ENCODE measurements around the gene TRMT2B. TPM values are rescaled to one million over a fixed set of nuclear protein-coding genes. Genes with fewer than 3 reads are reported as not detected.

The TRMT2B gene
- total and polyA plus RNA-seq, 9 donors = 8.8 to 18.1 (median 14.9) TPM

DNA sequence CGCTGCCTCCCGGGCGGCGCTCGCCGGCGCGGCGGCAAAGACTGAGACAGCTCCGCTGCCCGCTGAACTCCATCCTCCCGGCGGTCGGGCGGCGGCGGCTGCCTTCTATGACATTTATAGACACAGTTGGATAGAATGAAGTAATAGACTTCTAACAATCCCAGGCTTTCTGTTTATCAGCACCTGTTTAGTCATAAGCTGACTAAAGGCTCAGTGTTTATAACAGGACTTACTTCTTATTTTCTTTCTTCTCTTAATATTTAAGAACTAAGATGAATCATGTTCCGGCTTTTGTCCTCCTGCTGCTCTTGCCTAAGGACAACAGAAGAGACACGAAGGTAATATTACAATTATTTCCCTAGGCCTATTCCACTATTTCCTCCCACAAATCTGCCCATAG is 78.5 kb downstream of the TRMT2B start:
- Histone ChIP-seq H3K27me3 (no peaks in the 10 kb centered on the region), H3K4me3 (no peak overlapping the region), H3K9me3 (no peaks in the 10 kb centered on the region), H3K36me3 (no peaks in the 10 kb centered on the region), H3K27ac (no peak overlapping the region), H3K4me1 (ENCODE audit: insufficient read depth) (no peaks in the 10 kb centered on the region)
- DNase-seq = no peak
- WGBS, 3 donors = 95 to 97% (median 96%) methylated on average over 14 to 19 of the region's 19 CpGs
- TF ChIP-seq, protein P1, sequence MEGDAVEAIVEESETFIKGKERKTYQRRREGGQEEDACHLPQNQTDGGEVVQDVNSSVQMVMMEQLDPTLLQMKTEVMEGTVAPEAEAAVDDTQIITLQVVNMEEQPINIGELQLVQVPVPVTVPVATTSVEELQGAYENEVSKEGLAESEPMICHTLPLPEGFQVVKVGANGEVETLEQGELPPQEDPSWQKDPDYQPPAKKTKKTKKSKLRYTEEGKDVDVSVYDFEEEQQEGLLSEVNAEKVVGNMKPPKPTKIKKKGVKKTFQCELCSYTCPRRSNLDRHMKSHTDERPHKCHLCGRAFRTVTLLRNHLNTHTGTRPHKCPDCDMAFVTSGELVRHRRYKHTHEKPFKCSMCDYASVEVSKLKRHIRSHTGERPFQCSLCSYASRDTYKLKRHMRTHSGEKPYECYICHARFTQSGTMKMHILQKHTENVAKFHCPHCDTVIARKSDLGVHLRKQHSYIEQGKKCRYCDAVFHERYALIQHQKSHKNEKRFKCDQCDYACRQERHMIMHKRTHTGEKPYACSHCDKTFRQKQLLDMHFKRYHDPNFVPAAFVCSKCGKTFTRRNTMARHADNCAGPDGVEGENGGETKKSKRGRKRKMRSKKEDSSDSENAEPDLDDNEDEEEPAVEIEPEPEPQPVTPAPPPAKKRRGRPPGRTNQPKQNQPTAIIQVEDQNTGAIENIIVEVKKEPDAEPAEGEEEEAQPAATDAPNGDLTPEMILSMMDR (IDR thresholded peaks at IDR 0.05) = no peak
- TF ChIP-seq EP300 (IDR thresholded peaks at IDR 0.05) (no peak), POLR2A (IDR thresholded peaks at IDR 0.05) (no peak)
- intact Hi-C loops (cut with DNase I) = no loop called here

DNA sequence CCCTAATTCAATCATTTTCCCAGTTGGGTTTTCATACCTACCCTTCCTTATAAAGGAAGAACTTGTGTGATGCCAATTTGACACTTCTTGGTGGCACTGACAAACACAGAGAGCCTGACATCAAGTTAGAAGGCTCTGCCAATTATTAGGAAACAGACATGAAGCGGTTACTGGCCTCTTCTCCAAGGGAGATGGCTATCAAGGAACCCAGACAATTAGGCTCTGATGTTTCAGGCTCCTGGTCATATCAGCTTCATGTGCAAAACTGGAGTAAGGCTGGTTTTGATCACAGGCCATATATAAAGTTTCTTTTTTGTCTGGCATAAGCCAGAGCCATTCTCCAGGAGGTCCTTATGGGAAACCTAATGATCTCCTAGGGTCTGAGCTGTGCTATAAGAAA is 82.0 kb downstream of the TRMT2B start:
- intact Hi-C loops (cut with DNase I) = no loop called here
- H3K4me1 ChIP-seq (ENCODE audit: insufficient read depth) = no peaks in the 10 kb centered on the region
- H3K9me3 ChIP-seq = no peaks in the 10 kb centered on the region
- H3K27me3 ChIP-seq = no peaks in the 10 kb centered on the region
- no peak for DNase-seq
- 60 to 63% (median 63%) methylated on average over 1 of the region's 1 CpG for WGBS, 3 donors
- H3K4me3 ChIP-seq = no peak overlapping the region
- H3K36me3 ChIP-seq = no peaks in the 10 kb centered on the region
- TF ChIP-seq EP300 (IDR thresholded peaks at IDR 0.05) (no peak), POLR2A (IDR thresholded peaks at IDR 0.05) (no peak)
- TF ChIP-seq, protein P1 (IDR thresholded peaks at IDR 0.05) = no peak
- H3K27ac ChIP-seq = no peak overlapping the region

DNA sequence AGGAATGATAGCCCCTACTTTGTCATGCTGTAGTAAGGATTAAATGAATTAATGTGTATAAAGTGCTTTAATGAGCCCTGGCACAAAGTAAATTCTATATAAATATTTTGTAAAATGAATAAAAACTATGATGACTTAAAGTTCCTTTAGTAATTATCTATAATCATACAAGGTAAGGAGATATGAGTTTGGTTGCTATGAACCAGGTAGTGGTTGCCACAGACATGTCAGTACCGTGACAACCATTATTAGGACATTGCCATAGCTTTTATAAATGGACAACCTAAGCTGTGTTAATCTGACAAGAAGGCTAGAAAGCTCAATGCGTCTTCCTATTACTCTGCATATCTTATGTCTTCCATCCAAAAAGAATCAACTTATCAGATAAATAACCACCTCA is 82.5 kb downstream of the TRMT2B start, which contains the start of gene ARL13A:
ARL13A (plus strand) TSS at position 301 of the 400 bp plus-strand sequence. CDS start 3,982 bp downstream, outside the sequence.
- no peak for DNase-seq
- Histone ChIP-seq H3K9me3 (no peaks in the 10 kb centered on the region), H3K4me3 (no peak within 1 kb of the TSS), H3K36me3 (no peaks in the 10 kb centered on the region), H3K4me1 (ENCODE audit: insufficient read depth) (no peaks in the 10 kb centered on the region), H3K27me3 (no peaks in the 10 kb centered on the region), H3K27ac (no peak within 1 kb of the TSS)
- TF ChIP-seq POLR2A (IDR thresholded peaks at IDR 0.05) (no peak), EP300 (IDR thresholded peaks at IDR 0.05) (no peak)
- TF ChIP-seq, protein P1 (IDR thresholded peaks at IDR 0.05) = no peak
- intact Hi-C loops (cut with DNase I) = no loop called here
- WGBS, 3 donors = 65 to 74% (median 70%) methylated on average over 2 of the region's 2 CpGs

DNA sequence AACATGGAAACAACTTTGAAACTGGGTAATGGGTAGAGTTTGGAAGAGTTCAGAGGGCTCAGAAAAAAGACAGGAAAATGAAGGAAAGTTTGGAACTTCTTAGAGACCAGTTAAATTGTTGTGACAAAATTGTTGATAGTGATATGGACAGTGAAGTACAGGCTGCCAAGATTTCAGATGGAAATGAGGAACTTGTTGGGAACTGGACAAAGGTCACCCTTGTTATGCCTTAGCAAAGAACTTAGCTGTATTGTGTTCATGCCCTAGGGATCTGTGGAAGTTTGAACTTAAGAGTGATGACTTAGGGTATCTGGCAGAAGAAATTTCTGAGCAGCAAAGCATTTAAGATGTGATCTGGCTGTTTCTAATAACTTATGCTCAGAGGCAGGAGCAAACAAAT is 87.5 kb downstream of the TRMT2B start:
- Histone ChIP-seq H3K9me3 (no peaks in the 10 kb centered on the region), H3K27ac (no peak overlapping the region), H3K27me3 (no peaks in the 10 kb centered on the region), H3K4me1 (ENCODE audit: insufficient read depth) (no peaks in the 10 kb centered on the region), H3K36me3 (no peaks in the 10 kb centered on the region), H3K4me3 (no peak overlapping the region)
- DNase-seq = no peak
- TF ChIP-seq EP300 (IDR thresholded peaks at IDR 0.05) (no peak), POLR2A (IDR thresholded peaks at IDR 0.05) (no peak)
- intact Hi-C loops (cut with DNase I) = no loop called here

DNA sequence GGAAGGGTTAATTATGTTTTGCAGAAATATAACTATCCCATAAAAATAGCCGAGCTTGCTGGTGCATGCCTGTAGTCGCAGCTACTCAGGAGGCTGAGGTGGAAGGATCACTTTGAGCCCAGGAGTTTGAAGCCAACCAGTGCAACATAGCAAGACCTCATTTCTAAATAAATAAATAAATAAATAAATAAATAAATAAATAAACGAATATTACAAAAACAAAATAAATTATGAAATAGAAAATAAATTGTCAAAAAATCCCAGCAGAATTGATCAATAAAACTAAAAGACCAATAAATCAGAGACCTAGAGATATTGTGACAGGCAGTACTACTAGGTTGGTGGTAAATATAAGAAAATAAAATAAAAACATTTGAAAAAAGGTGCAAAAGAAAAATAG is 89.1 kb downstream of the TRMT2B start:
- TF ChIP-seq, protein P1 (IDR thresholded peaks at IDR 0.05) = no peak
- no peak for TF ChIP-seq POLR2A (IDR thresholded peaks at IDR 0.05)
- no peak for TF ChIP-seq EP300 (IDR thresholded peaks at IDR 0.05)

More for the DNA sequence above, 89.1 kb downstream of the TRMT2B start:
- H3K27me3 ChIP-seq = no peaks in the 10 kb centered on the region
- H3K27ac ChIP-seq = no peak overlapping the region
- H3K36me3 ChIP-seq = no peaks in the 10 kb centered on the region
- no peak for DNase-seq
- no peaks in the 10 kb centered on the region for H3K4me1 ChIP-seq (ENCODE audit: insufficient read depth)
- no peaks in the 10 kb centered on the region for H3K9me3 ChIP-seq
- intact Hi-C loops (cut with DNase I) = no loop called here
- no peak overlapping the region for H3K4me3 ChIP-seq
- 61 to 79% (median 75%) methylated on average over 3 of the region's 3 CpGs for WGBS, 3 donors

Other genes starting within 250 kb of the TRMT2B start
- 10 to 100 TPM in 3 of 7 donors, 1 to 10 TPM in 4; 6.3 to 12.8 (median 9.6) TPM for gene CSTF2, start 231.7 kb downstream of the TRMT2B start, total RNA-seq
- gene CSTF2, start 231.7 kb downstream of the TRMT2B start, polyA plus RNA-seq = 10 to 100 TPM in 1 of 2 donors, 1 to 10 TPM in 1; 4.4 to 12.5 TPM
- not detected for gene NOX1, start 177.8 kb downstream of the TRMT2B start, total RNA-seq
- under 1 TPM; 0.06 to 0.28 TPM for gene NOX1, start 177.8 kb downstream of the TRMT2B start, polyA plus RNA-seq
- gene XKRX, start 123.2 kb downstream of the TRMT2B start, total RNA-seq = 1 to 10 TPM in 1 of 7 donors, under 1 TPM in 6; 0.20 to 2.5 (median 0.24) TPM
- under 1 TPM; 0.15 to 0.22 TPM for gene XKRX, start 123.2 kb downstream of the TRMT2B start, polyA plus RNA-seq
- gene ARL13A, start 82.4 kb downstream of the TRMT2B start, total RNA-seq = not detected
- not detected for gene ARL13A, start 82.4 kb downstream of the TRMT2B start, polyA plus RNA-seq
- 1 to 10 TPM; 2.0 to 7.8 (median 3.5) TPM for gene TMEM35A, start 26.8 kb upstream of the TRMT2B start, total RNA-seq
- 10 to 100 TPM in 1 of 2 donors, 1 to 10 TPM in 1; 7.7 to 19.7 TPM for gene TMEM35A, start 26.8 kb upstream of the TRMT2B start, polyA plus RNA-seq
- gene CENPI, start 46.1 kb upstream of the TRMT2B start, total RNA-seq = 1 to 10 TPM; 1.2 to 3.3 (median 2.1) TPM
- gene CENPI, start 46.1 kb upstream of the TRMT2B start, polyA plus RNA-seq = 1 to 10 TPM in 1 of 2 donors, under 1 TPM in 1; 0.92 to 1.6 TPM
- 1 to 10 TPM in 2 of 7 donors, under 1 TPM in 5; 0.34 to 2.4 (median 0.60) TPM for gene DRP2, start 167.7 kb upstream of the TRMT2B start, total RNA-seq
- gene DRP2, start 167.7 kb upstream of the TRMT2B start, polyA plus RNA-seq = 1 to 10 TPM in 1 of 2 donors, under 1 TPM in 1; 0.93 to 1.5 TPM
- gene TAF7L, start 239.2 kb upstream of the TRMT2B start, total RNA-seq = under 1 TPM in 2 of 7 donors, not detected in 5; 0.10 to 0.36 TPM
- under 1 TPM; 0.04 to 0.25 TPM for gene TAF7L, start 239.2 kb upstream of the TRMT2B start, polyA plus RNA-seq

Data from ovary (tissue), 9 donors.